Upper lobe of right lung (tissue), 1 donor: ENCODE measurements around the gene KCTD16. TPM values are rescaled to one million over a fixed set of nuclear protein-coding genes. Genes with fewer than 3 reads are reported as not detected.

Experiments used
- ATAC-seq: fragments of 200-7000 bp; cut with Tn5 transposase; one replicate; pipeline ENCODE4 v1.9.1; 2020; ENCODE audit warnings: mild to moderate bottlenecking, moderate library complexity
- DNase-seq: peaks from one replicate; pipeline ENCODE4 v3.0.0-alpha.2; 2020
- H3K27ac ChIP-seq: fragments of 200-600 bp; one replicate; pipeline ENCODE4 v1.8.0; 2022
- H3K27me3 ChIP-seq: fragments of 200-600 bp; one replicate; pipeline ENCODE4 v1.8.0; 2022; ENCODE audit warnings: mild to moderate bottlenecking
- H3K36me3 ChIP-seq: fragments of 200-600 bp; one replicate; pipeline ENCODE4 v1.8.0; 2022
- H3K4me1 ChIP-seq: fragments of 200-600 bp; one replicate; pipeline ENCODE4 v1.8.0; 2022
- H3K4me3 ChIP-seq: fragments of 200-600 bp; one replicate; pipeline ENCODE4 v1.8.0; 2022; ENCODE audit warnings: mild to moderate bottlenecking
- H3K9me3 ChIP-seq: fragments of 200-600 bp; one replicate; pipeline ENCODE4 v1.8.0; 2022
- intact Hi-C: fragments of 100-400 bp; cut with DNase I; formaldehyde crosslinking; loops from one replicate; pipeline ENCODE4 v1.11.0; 2022
- total RNA-seq: library from RNA; stranded (reverse); fragmentation: NEBNext Ultra II Directional; extraction: Animal tissue kit (Norgen Biotek cat#: 25700); gene quantifications from one replicate; pipeline ENCODE4 v1.2.1, GENCODE V29; 2021
- TF ChIP-seq, protein P1 (sequence below): fragments of 200-600 bp; IDR thresholded peaks from one replicate; pipeline ENCODE4 v1.8.0; 2022; ENCODE audit warnings: antibody characterized with exemption
- donor health status: DM: no; HTN: yes; CAD: no; lungs with severe emphysema.

Gene KCTD16
- total RNA-seq, 1 donor from 2014 or later = 5.1 TPM

DNA sequence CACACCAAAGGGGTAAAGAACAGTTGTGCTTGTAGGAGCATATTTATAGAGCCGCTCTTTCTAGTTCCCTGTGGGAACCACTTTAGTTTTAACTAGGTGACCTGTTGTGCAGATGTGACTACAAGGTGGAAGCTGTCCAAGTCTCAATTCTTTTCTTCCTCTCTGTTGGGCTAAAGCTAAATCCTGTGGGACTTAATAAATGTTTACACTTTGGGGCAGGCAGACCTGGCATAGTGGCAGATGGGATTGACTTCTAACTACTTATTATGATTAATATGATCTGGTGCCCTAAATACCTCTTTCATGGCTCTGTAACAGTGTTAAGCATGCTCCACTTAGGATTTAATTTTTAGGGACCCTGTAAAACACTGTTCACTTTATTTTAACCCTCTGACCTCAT, 265.3 kb downstream of the KCTD16 start:
- no peak overlapping the region for H3K4me3 ChIP-seq
- no peak for DNase-seq
- H3K9me3 ChIP-seq = no peaks in the 10 kb centered on the region
- TF ChIP-seq, protein P1, sequence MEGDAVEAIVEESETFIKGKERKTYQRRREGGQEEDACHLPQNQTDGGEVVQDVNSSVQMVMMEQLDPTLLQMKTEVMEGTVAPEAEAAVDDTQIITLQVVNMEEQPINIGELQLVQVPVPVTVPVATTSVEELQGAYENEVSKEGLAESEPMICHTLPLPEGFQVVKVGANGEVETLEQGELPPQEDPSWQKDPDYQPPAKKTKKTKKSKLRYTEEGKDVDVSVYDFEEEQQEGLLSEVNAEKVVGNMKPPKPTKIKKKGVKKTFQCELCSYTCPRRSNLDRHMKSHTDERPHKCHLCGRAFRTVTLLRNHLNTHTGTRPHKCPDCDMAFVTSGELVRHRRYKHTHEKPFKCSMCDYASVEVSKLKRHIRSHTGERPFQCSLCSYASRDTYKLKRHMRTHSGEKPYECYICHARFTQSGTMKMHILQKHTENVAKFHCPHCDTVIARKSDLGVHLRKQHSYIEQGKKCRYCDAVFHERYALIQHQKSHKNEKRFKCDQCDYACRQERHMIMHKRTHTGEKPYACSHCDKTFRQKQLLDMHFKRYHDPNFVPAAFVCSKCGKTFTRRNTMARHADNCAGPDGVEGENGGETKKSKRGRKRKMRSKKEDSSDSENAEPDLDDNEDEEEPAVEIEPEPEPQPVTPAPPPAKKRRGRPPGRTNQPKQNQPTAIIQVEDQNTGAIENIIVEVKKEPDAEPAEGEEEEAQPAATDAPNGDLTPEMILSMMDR = no peak
- no peak for ATAC-seq
- intact Hi-C loops = no loop called here
- no peaks in the 10 kb centered on the region for H3K4me1 ChIP-seq
- H3K36me3 ChIP-seq = no peaks in the 10 kb centered on the region
- no peaks in the 10 kb centered on the region for H3K27me3 ChIP-seq
- no peak overlapping the region for H3K27ac ChIP-seq

DNA sequence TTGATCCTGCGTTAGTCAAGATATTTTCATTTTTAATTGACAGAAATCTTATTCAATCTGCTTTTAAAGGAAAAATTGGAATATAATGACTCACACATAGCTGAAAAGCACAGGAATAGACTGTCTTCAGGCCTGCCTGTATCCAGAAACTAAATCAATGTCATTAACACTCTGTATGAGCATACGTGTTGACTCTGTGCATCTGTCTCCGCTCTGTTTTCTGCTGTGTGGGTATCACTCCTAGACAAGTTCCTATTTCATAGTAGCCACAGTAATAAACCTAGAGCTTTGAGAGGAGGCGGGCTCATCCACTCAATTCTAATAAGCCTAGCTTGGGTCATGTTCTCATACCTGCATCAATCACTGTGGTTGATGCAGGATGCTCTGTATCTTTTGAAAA, 267.6 kb downstream of the KCTD16 start:
- no peak overlapping the region for H3K27ac ChIP-seq
- H3K4me1 ChIP-seq = no peaks in the 10 kb centered on the region
- no peaks in the 10 kb centered on the region for H3K36me3 ChIP-seq
- no peak overlapping the region for H3K4me3 ChIP-seq
- TF ChIP-seq, protein P1 = no peak
- no peaks in the 10 kb centered on the region for H3K27me3 ChIP-seq
- DNase-seq (no peak), ATAC-seq (no peak)
- intact Hi-C loops = no loop called here
- H3K9me3 ChIP-seq = no peaks in the 10 kb centered on the region

DNA sequence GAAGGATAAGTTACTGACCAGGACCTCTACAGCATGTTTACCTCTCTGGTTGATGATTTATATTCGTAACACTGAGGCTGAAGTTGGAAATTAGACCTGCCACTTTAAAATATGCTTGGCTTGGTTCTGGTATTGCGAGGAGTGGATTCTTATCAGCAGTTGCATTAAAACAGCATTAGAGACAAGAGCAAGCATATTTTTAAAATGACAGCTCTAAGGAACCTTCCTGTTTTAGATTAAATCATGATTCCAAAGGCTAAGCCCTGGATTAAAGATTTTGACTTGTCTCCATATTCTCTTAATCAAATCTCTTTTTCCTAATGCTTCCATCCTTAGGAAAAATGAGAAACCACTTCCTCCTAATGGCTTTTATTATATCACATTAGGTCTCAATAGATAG, 277.8 kb downstream of the KCTD16 start:
- H3K9me3 ChIP-seq = no peaks in the 10 kb centered on the region
- no peaks in the 10 kb centered on the region for H3K27me3 ChIP-seq
- H3K27ac ChIP-seq = no peak overlapping the region
- H3K36me3 ChIP-seq = no peaks in the 10 kb centered on the region
- no peaks in the 10 kb centered on the region for H3K4me1 ChIP-seq
- DNase-seq (no peak), ATAC-seq (no peak)
- TF ChIP-seq, protein P1 = no peak
- intact Hi-C loops = no loop called here
- H3K4me3 ChIP-seq = no peak overlapping the region

DNA sequence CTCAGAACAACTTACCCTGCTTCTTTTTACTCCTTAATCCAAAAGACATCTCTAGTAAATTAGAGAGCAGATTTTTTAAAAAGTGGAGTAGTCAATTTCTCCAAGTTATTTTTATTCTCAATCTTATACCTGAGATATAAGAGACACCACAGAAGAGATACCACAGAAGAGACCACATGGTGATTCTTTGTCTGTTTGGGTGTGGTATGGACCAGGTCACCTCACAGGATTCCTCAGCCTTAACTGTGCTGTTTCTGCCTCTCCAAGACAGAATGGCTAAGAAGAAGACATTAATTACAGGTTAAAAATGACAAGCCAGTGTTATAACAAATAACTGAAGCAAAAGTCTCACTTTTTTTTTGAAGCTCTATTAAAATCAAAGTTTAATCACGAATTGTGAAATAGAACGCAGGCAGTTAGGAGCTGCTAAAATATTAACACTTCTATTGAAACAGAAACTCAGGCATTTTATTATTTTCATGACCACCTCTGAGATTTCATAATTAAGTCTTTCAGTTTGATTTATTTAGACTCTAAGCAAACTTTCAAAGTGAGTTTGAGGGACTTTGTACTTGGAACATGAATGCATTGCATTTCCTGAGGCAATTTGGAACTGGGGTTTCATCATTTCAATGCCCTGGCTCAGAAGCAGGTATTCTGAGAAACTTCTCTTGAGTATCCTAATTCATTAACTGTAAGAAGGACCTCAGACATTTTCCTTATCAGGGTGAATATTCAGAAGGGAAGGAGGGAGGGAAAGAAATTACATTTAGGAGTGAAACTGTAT, 280.7 kb downstream of the KCTD16 start:
- no peak for DNase-seq
- Histone ChIP-seq H3K36me3 (no peaks in the 10 kb centered on the region), H3K9me3 (no peaks in the 10 kb centered on the region), H3K27ac (no peak overlapping the region), H3K4me3 (no peak overlapping the region), H3K4me1 (no peaks in the 10 kb centered on the region), H3K27me3 (no peaks in the 10 kb centered on the region)
- TF ChIP-seq, protein P1 = no peak
- intact Hi-C loops = no loop called here
- no peak for ATAC-seq

DNA sequence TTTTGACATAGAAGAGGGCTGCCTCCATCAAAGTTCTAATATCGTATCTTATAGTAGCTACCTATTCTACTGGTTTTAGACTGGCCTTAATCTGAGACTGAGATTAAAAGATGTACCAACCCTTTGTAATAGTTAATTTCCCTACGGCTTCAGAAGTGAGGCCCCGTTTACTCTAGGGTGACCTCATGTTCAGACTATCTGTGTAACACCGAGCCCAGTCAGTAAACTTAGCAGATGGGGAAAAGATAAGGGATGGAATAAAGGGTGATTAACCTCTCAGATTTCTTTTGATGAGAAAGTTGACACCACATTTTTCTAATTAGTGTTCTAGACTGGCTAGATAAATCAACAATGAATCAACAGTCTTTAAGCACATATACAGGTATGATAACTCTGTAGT, 283.1 kb downstream of the KCTD16 start:
- H3K27ac ChIP-seq = no peak overlapping the region
- no peak for ATAC-seq

More for the DNA sequence above, 283.1 kb downstream of the KCTD16 start:
- intact Hi-C loops = no loop called here
- Histone ChIP-seq H3K27me3 (no peaks in the 10 kb centered on the region), H3K36me3 (no peaks in the 10 kb centered on the region), H3K4me1 (no peaks in the 10 kb centered on the region), H3K9me3 (no peaks in the 10 kb centered on the region), H3K4me3 (no peak overlapping the region)
- DNase-seq = no peak
- TF ChIP-seq, protein P1 = no peak
